SK-N-SH (cell line): ENCODE measurements around the gene DOCK4. TPM values are rescaled to one million over a fixed set of nuclear protein-coding genes. Genes with fewer than 3 reads are reported as not detected.

Experiments
- CTCF ChIA-PET: fragments of 300-600, 350-600 bp; formaldehyde crosslinking; extraction: SDS; loops from one replicate; lab custom pipeline; 2021; lab: Yijun Ruan, JAX
- POLR2A ChIA-PET: fragments of 350-600 bp; sonication (Branson Sonifier 250); formaldehyde crosslinking; extraction: SDS; loops from one replicate; lab custom pipeline; 2020; ENCODE audit warnings: antibody characterized with exemption, inconsistent platforms; lab: Yijun Ruan, JAX
- DNase-seq: peaks from one replicate; pipeline ENCODE4 v3.0.0; 2012
- H2AFZ ChIP-seq: fragments of 200-600 bp; sonication (generic); 2 replicates; pipeline ENCODE4 v1.8.1; 2016; ENCODE audit warnings: antibody characterized with exemption, mild to moderate bottlenecking, low read depth
- H3F3A ChIP-seq: fragments of 200-600 bp; sonication (generic); replicated peaks from 2 replicates; pipeline ENCODE3; 2016; ENCODE audit warnings: antibody characterized with exemption, mild to moderate bottlenecking; ENCODE audit not compliant: insufficient read depth
- H3K27ac ChIP-seq, 2 experiments: fragments of 200-500 bp in 1 of 2; fragments of 200-600 bp in 1 of 2; sonication (Bioruptor generic) in 1 of 2; sonication (generic), shearing (Covaris generic) in 1 of 2; 2 replicates each; pipeline versions ENCODE4 v1.5.1 to v1.6.1; 2014 to 2016; ENCODE audit warnings: low read depth in 2 of 2, inconsistent platforms in 1 of 2, low read length in 1 of 2, mild to moderate bottlenecking in 1 of 2, mixed read lengths in 1 of 2
- H3K27me3 ChIP-seq: fragments of 200-600 bp; sonication (generic), shearing (Covaris generic); 2 replicates; pipeline ENCODE4 v1.6.1; 2016; ENCODE audit warnings: mixed run types; ENCODE audit not compliant: insufficient read depth
- H3K36me3 ChIP-seq, 2 experiments: fragments of 200-500 bp in 1 of 2; fragments of 200-600 bp in 1 of 2; sonication (Bioruptor generic) in 1 of 2; sonication (generic) in 1 of 2; replicated peaks in 1 of 2; 2 replicates each; pipeline versions ENCODE3 to v1.5.1; 2014 to 2016; ENCODE audit warnings: low read length in 1 of 2, mild to moderate bottlenecking in 1 of 2; ENCODE audit not compliant: insufficient read depth in 2 of 2, control insufficient read depth in 1 of 2
- H3K4me1 ChIP-seq, 2 experiments: fragments of 200-500 bp in 1 of 2; fragments of 200-600 bp in 1 of 2; sonication (Bioruptor generic) in 1 of 2; sonication (generic), shearing (Covaris generic) in 1 of 2; 2 replicates each; pipeline versions ENCODE4 v1.5.1 to v1.6.1; 2014 to 2016; ENCODE audit warnings: low read depth in 1 of 2, low read length in 1 of 2, mixed run types in 1 of 2; ENCODE audit not compliant: insufficient read depth in 2 of 2, control insufficient read depth in 1 of 2
- H3K4me2 ChIP-seq: fragments of 200-600 bp; sonication (generic), shearing (Covaris generic); 2 replicates; pipeline ENCODE4 v1.6.1; 2017; ENCODE audit warnings: mixed run types
- H3K4me3 ChIP-seq, 2 experiments: fragments of 200-500 bp in 1 of 2; fragments of 200-600 bp in 1 of 2; sonication (Bioruptor generic) in 1 of 2; sonication (generic), shearing (Covaris generic) in 1 of 2; 2 replicates each; pipeline versions ENCODE4 v1.5.1 to v1.8.1; 2014 to 2016; ENCODE audit warnings: low read depth in 2 of 2, inconsistent platforms in 1 of 2, low read length in 1 of 2, mild to moderate bottlenecking in 1 of 2, mixed read lengths in 1 of 2, moderate library complexity in 1 of 2
- H3K79me2 ChIP-seq: fragments of 200-600 bp; sonication (generic); 2 replicates; pipeline ENCODE4 v1.8.1; 2017; ENCODE audit warnings: mild to moderate bottlenecking; ENCODE audit not compliant: insufficient read depth
- H3K9ac ChIP-seq: fragments of 200-600 bp; sonication (generic); 2 replicates; pipeline ENCODE4 v1.6.1; 2017; ENCODE audit warnings: mixed run types
- H3K9me2 ChIP-seq: fragments of 200-600 bp; sonication (generic); 2 replicates; pipeline ENCODE4 v1.6.1; 2017; ENCODE audit warnings: mixed run types
- H3K9me3 ChIP-seq: fragments of 200-600 bp; sonication (generic); 2 replicates; pipeline ENCODE4 v1.6.1; 2017; ENCODE audit warnings: mixed run types, mild to moderate bottlenecking, moderate library complexity
- H4K20me1 ChIP-seq: fragments of 200-600 bp; sonication (generic); 2 replicates; pipeline ENCODE4 v1.6.1; 2017; ENCODE audit warnings: mild to moderate bottlenecking, mixed run types; ENCODE audit not compliant: insufficient read depth
- CHD2 ChIP-seq: fragments of 150-350 bp; IDR thresholded peaks from 2 replicates; pipeline ENCODE4 v1.6.1; 2018; ENCODE audit warnings: low read length; ENCODE audit not compliant: partially characterized antibody
- ELF1 ChIP-seq: IDR thresholded peaks from 2 replicates; pipeline ENCODE4 v1.4.0; 2012
- EP300 ChIP-seq, 2 experiments: IDR thresholded peaks; 2 replicates each; pipeline versions ENCODE4 v1.4.0 to v1.6.1; 2012; ENCODE audit warnings: borderline replicate concordance in 1 of 2, low read depth in 1 of 2, low read length in 1 of 2
- GATA2 ChIP-seq: sonication (generic); formaldehyde crosslinking; IDR thresholded peaks from 2 replicates; pipeline ENCODE4 v1.5.0; 2020; ENCODE audit warnings: mild to moderate bottlenecking, missing genetic modification reagents
- JUND ChIP-seq: IDR thresholded peaks from 2 replicates; pipeline ENCODE4 v1.4.0; 2012
- MEF2A ChIP-seq: IDR thresholded peaks from 2 replicates; pipeline ENCODE4 v1.4.0; 2012; ENCODE audit warnings: low read depth, borderline replicate concordance
- MXI1 ChIP-seq: IDR thresholded peaks from 2 replicates; pipeline ENCODE4 v1.6.1; 2012; ENCODE audit warnings: mild to moderate bottlenecking, low read depth, low read length, improper control_type of control experiment
- RXRA ChIP-seq: IDR thresholded peaks from 2 replicates; pipeline ENCODE4 v1.4.0; 2012; ENCODE audit warnings: low read depth, mild to moderate bottlenecking, borderline replicate concordance
- SIN3A ChIP-seq: IDR thresholded peaks from 2 replicates; pipeline ENCODE4 v1.6.1; 2012; ENCODE audit warnings: low read depth, mild to moderate bottlenecking, low read length, moderate library complexity, borderline replicate concordance
- TCF12 ChIP-seq: IDR thresholded peaks from 2 replicates; pipeline ENCODE4 v1.4.0; 2012
- TEAD4 ChIP-seq: IDR thresholded peaks from 2 replicates; pipeline ENCODE4 v1.4.0; 2012; ENCODE audit warnings: mild to moderate bottlenecking, borderline replicate concordance; ENCODE audit not compliant: insufficient read depth
- YY1 ChIP-seq: IDR thresholded peaks from 2 replicates; pipeline ENCODE4 v1.4.0; 2012; ENCODE audit warnings: low read depth, mild to moderate bottlenecking
- WGBS: methylation state at CpG from one replicate; pipeline ENCODE4 v1.1.6; 2017; ENCODE audit warnings: low lambda C conversion rate; 5-methylcytosine and 5-hydroxymethylcytosine counted together
- polyA plus RNA-seq, 3 experiments: library from polyadenylated mRNA; depleted of rRNA; stranded (reverse); fragments of >200 nt; gene quantifications; 2 replicates each; pipeline ENCODE4 v1.2.3, GENCODE V29; 2012
- TF ChIP-seq, protein P1 (sequence below): IDR thresholded peaks from 2 replicates; pipeline ENCODE4; 2012
- TF ChIP-seq, protein P2 (sequence below): IDR thresholded peaks from 2 replicates; pipeline ENCODE4 v1.6.1; 2012; ENCODE audit warnings: mild to moderate bottlenecking, low read depth, low read length, moderate library complexity
- TF ChIP-seq, protein P3 (sequence below): fragments of 150-350 bp; IDR thresholded peaks from 2 replicates; pipeline ENCODE4 v1.6.1; 2016; ENCODE audit warnings: mild to moderate bottlenecking, low read depth, low read length

DOCK4 gene
- polyA plus RNA-seq, 1 of the 3 experiments (the other 2 are of a cell fraction): 8.5 TPM

DNA sequence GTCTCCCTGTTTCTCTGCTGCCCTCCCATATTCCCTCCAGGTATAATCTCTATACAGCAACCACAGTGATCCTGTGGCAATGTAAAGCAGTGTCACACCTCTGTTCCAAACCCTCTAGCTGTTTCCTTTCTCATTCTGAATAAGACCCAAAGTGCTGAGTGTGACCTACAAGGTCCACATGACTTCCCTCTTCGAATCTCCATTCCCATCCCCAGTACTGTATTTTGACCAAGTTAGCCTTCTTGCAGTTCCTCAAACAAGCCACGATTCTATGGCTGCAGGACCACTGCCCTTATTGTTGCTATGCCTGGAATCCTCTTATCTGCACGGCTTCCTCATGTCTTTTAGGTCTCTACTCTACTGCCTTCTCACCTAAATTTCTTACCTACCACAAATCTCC, 291.9 kb downstream of the DOCK4 start:
- no peaks in the 10 kb centered on the region for H3K27me3 ChIP-seq
- H3K27ac ChIP-seq: no peak overlapping the region
- TF ChIP-seq, protein P1, sequence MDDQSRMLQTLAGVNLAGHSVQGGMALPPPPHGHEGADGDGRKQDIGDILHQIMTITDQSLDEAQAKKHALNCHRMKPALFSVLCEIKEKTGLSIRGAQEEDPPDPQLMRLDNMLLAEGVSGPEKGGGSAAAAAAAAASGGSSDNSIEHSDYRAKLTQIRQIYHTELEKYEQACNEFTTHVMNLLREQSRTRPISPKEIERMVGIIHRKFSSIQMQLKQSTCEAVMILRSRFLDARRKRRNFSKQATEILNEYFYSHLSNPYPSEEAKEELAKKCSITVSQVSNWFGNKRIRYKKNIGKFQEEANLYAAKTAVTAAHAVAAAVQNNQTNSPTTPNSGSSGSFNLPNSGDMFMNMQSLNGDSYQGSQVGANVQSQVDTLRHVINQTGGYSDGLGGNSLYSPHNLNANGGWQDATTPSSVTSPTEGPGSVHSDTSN: no peak
- TF ChIP-seq MEF2A (no peak), YY1 (no peak), ELF1 (no peak), TEAD4 (no peak), CHD2 (no peak), JUND (no peak), SIN3A (no peak), GATA2 (CRISPR knock-in tag) (no peak), RXRA (no peak), EP300 (IDR thresholded peaks at IDR 0.05; ENCODE audit: borderline replicate concordance in 1 of 2, low read depth in 1 of 2, low read length in 1 of 2) (no peak), MXI1 (no peak), TCF12 (no peak)
- TF ChIP-seq, protein P2, sequence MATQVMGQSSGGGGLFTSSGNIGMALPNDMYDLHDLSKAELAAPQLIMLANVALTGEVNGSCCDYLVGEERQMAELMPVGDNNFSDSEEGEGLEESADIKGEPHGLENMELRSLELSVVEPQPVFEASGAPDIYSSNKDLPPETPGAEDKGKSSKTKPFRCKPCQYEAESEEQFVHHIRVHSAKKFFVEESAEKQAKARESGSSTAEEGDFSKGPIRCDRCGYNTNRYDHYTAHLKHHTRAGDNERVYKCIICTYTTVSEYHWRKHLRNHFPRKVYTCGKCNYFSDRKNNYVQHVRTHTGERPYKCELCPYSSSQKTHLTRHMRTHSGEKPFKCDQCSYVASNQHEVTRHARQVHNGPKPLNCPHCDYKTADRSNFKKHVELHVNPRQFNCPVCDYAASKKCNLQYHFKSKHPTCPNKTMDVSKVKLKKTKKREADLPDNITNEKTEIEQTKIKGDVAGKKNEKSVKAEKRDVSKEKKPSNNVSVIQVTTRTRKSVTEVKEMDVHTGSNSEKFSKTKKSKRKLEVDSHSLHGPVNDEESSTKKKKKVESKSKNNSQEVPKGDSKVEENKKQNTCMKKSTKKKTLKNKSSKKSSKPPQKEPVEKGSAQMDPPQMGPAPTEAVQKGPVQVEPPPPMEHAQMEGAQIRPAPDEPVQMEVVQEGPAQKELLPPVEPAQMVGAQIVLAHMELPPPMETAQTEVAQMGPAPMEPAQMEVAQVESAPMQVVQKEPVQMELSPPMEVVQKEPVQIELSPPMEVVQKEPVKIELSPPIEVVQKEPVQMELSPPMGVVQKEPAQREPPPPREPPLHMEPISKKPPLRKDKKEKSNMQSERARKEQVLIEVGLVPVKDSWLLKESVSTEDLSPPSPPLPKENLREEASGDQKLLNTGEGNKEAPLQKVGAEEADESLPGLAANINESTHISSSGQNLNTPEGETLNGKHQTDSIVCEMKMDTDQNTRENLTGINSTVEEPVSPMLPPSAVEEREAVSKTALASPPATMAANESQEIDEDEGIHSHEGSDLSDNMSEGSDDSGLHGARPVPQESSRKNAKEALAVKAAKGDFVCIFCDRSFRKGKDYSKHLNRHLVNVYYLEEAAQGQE: no peak
- TF ChIP-seq, protein P3, sequence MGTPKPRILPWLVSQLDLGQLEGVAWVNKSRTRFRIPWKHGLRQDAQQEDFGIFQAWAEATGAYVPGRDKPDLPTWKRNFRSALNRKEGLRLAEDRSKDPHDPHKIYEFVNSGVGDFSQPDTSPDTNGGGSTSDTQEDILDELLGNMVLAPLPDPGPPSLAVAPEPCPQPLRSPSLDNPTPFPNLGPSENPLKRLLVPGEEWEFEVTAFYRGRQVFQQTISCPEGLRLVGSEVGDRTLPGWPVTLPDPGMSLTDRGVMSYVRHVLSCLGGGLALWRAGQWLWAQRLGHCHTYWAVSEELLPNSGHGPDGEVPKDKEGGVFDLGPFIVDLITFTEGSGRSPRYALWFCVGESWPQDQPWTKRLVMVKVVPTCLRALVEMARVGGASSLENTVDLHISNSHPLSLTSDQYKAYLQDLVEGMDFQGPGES: no peak
- no peaks in the 10 kb centered on the region for H3K9me2 ChIP-seq
- H3K4me3 ChIP-seq: no peak overlapping the region
- H3K36me3 ChIP-seq: peaks cover 0 to 2% of the 10 kb centered on the region in 2 experiments
- no peak overlapping the region for H3K9ac ChIP-seq
- WGBS: 87% methylated on average over 3 of the region's 3 CpGs
- DNase-seq: no peak
- H2AFZ ChIP-seq: no peak overlapping the region
- CTCF ChIA-PET: no interaction called here
- no peaks in the 10 kb centered on the region for H3K9me3 ChIP-seq
- H3F3A ChIP-seq: no peaks in the 10 kb centered on the region
- H3K4me2 ChIP-seq: no peak overlapping the region
- POLR2A ChIA-PET: no interaction called here
- H3K4me1 ChIP-seq: peaks cover 0 to 5% of the 10 kb centered on the region in 2 experiments; a peak in 2 of 4 replicates
- no peaks in the 10 kb centered on the region for H4K20me1 ChIP-seq
- H3K79me2 ChIP-seq: no peaks in the 10 kb centered on the region
